HG03460 (cell line): ENCODE results near the gene SETD1A.

Experiments
- ATAC-seq: cut with Tn5 transposase; IDR thresholded peaks from one replicate; pipeline ENCODE4 v1.9.1; 2021; ENCODE audit not compliant: unreplicated experiment

Gene SETD1A

GRCh38 chr16:30980434-30980833 lies 22.9 kb downstream of the SETD1A start:
- no peak for ATAC-seq

- no peak for ATAC-seq
Observed at GRCh38 chr16:30980959-30981358, 23.4 kb downstream of the SETD1A start.

- no peak for ATAC-seq
Observed at GRCh38 chr16:30982548-30983288, 25.2 kb downstream of the SETD1A start.

- no peak for ATAC-seq
Observed at GRCh38 chr16:30983289-30983889, 25.8 kb downstream of the SETD1A start.

- no peak for ATAC-seq
Observed at GRCh38 chr16:30983898-30984610, 26.5 kb downstream of the SETD1A start.

GRCh38 chr16:30984669-30985400 lies 27.3 kb downstream of the SETD1A start, which contains the start of gene HSD3B7:
Gene HSD3B7 (plus strand): TSS chr16:30985207. CDS start chr16:30985659, 452 bp downstream.
- ATAC-seq, result peak; percentile 50

- ATAC-seq, result no peak
Observed at GRCh38 chr16:30985401-30986128, 28.0 kb downstream of the SETD1A start.

GRCh38 chr16:30986129-30986991 lies 28.8 kb downstream of the SETD1A start:
- ATAC-seq, result no peak

GRCh38 chr16:30987581-30988190 lies 30.1 kb downstream of the SETD1A start:
- ATAC-seq, result no peak

- ATAC-seq, result no peak
Observed at GRCh38 chr16:30989469-30990047, 32.0 kb downstream of the SETD1A start.

GRCh38 chr16:30990105-30990504 lies 32.6 kb downstream of the SETD1A start:
- ATAC-seq, result no peak

- ATAC-seq, result no peak
Observed at GRCh38 chr16:30991052-30991451, 33.5 kb downstream of the SETD1A start.

- no peak for ATAC-seq
Observed at GRCh38 chr16:30992276-30992780, 34.8 kb downstream of the SETD1A start.

GRCh38 chr16:30992931-30993816 lies 35.6 kb downstream of the SETD1A start:
- ATAC-seq, result no peak

- ATAC-seq, result no peak
Observed at GRCh38 chr16:30995927-30996323, 38.4 kb downstream of the SETD1A start.

GRCh38 chr16:30996324-30996984 lies 38.9 kb downstream of the SETD1A start:
- ATAC-seq, result no peak
